Heart right ventricle (tissue), 16 donors: ENCODE measurements around the gene GARNL3. TPM values are rescaled to one million over a fixed set of nuclear protein-coding genes. Genes with fewer than 3 reads are reported as not detected.

Experiments
- ATAC-seq, 8 donors: fragments of 200-7000 bp; cut with Tn5 transposase; one replicate each; pipeline ENCODE4 v1.9.1; 2020; ENCODE audit warnings: mild to moderate bottlenecking in 8 of 8, moderate library complexity in 8 of 8, moderate number of reproducible peaks in 1 of 8
- DNase-seq, 2 donors: peaks; one replicate each; pipeline ENCODE4 v3.0.0-alpha.2; 2020
- H3K27ac ChIP-seq, 10 donors: fragments of 200-600 bp; sonication (generic) in 2 of 10; one replicate each; pipeline versions ENCODE4 v1.5.0 to v1.8.0; 2020 to 2022; ENCODE audit warnings: mild to moderate bottlenecking in 3 of 10
- H3K27me3 ChIP-seq, 7 donors: fragments of 200-600 bp; one replicate each; pipeline ENCODE4 v1.8.0; 2021 to 2022; ENCODE audit warnings: mild to moderate bottlenecking in 2 of 7
- H3K36me3 ChIP-seq, 9 donors: fragments of 200-600 bp; sonication (generic) in 1 of 9; one replicate each; pipeline versions ENCODE4 v1.5.0 to v1.8.0; 2020 to 2022; ENCODE audit warnings: mild to moderate bottlenecking in 2 of 9
- H3K4me1 ChIP-seq, 9 donors: fragments of 200-600 bp; sonication (generic) in 1 of 9; one replicate each; pipeline versions ENCODE4 v1.5.0 to v1.8.0; 2020 to 2022; ENCODE audit warnings: mild to moderate bottlenecking in 4 of 9
- H3K4me3 ChIP-seq, 10 donors: fragments of 200-600 bp; sonication (generic) in 2 of 10; one replicate each; pipeline versions ENCODE4 v1.5.0 to v1.8.0; 2020 to 2022; ENCODE audit warnings: mild to moderate bottlenecking in 7 of 10, moderate library complexity in 2 of 10
- H3K9me3 ChIP-seq, 11 donors: fragments of 200-600 bp in 10 of 11; sonication (generic) in 2 of 11; one replicate each; pipeline versions ENCODE4 v1.5.0 to v1.8.0; 2013 to 2022; ENCODE audit warnings: mild to moderate bottlenecking in 2 of 11, control low read depth in 1 of 11, moderate library complexity in 1 of 11
- WGBS, 2 donors: extraction: QIAGEN DNeasy Blood & Tissue Kit; methylation state at CpG; one replicate each; pipeline ENCODE4 v1.1.7; 2013; ENCODE audit warnings: inconsistent platforms in 1 of 2; 5-methylcytosine and 5-hydroxymethylcytosine counted together
- intact Hi-C, 10 donors: fragments of 100-400 bp; cut with DNase I; formaldehyde crosslinking; loops; one replicate each; pipeline versions ENCODE4 v1.11.1 to v1.14.2; 2022
- polyA plus RNA-seq, 2 donors: library from polyadenylated mRNA; stranded (reverse); fragments of 200-250 nt; gene quantifications; one replicate each; pipeline ENCODE4 v1.2.3, GENCODE V29; 2013
- total RNA-seq, 10 donors: library from RNA; stranded (reverse); fragmentation: NEBNext Ultra II Directional in 3 of 10; extraction: Animal tissue kit (Norgen Biotek cat#: 25700) in 3 of 10; gene quantifications; one replicate each; pipeline versions ENCODE4 v1.2.1 to v1.2.4, GENCODE V29; 2021 to 2023
- TF ChIP-seq, protein P1 (sequence below), 9 donors: fragments of 200-600 bp; sonication (generic) in 2 of 9; IDR thresholded peaks; one replicate each; pipeline versions ENCODE4 v1.5.0 to v1.8.0; 2021 to 2022; ENCODE audit warnings: antibody characterized with exemption in 9 of 9, mild to moderate bottlenecking in 5 of 9, moderate library complexity in 1 of 9
- donor health status: Arrhythmogenic right ventricular cardiomyopathy.
- donor health status: ischemic (EF 13 %, LVEDD 7.1; RV severe dilation, severe dysfunction).
- donor health status: healthy with polysubstance abuse.
- donor health status: DM: no; HTN: yes; CAD: no.
- donor health status: DM: no; HTN: no; CAD: no.
- donor health status: ischemic (EF 25% LVEDD 6.9; RV normal size, moderate dysfunction).
- donor health status: ischemic (EF 25% LVEDD 5.7; RV mildly dilated, moderate dysfunction).
- donor health status: healthy.
- donor health status: DM: yes; HTN: yes; CAD: no.
- donor health status: Ischemic cardiomyopathy.
- donor health status: ischemic (EF 35%, LVEDD 5.7; RV mildly dilated, moderate dysfunction).
- donor health status: nonischemic (EF 11% LVEDD 7.7; RV severe dilation, severe dysfunction).
- donor health status: DM: yes; HTN: yes; CAD: no.
- donor health status: PGD.
- donor health status: ischemic (EF 29% LVEDD 5.4; RV normal size, mild dysfunction).
- donor health status: nonischemic (EF 23%, LVEDD 6.1; RV moderate dilation, normal function).

The GARNL3 gene
- total and polyA plus RNA-seq, 12 donors, result 3.3 to 53.1 (median 28.3) TPM

DNA sequence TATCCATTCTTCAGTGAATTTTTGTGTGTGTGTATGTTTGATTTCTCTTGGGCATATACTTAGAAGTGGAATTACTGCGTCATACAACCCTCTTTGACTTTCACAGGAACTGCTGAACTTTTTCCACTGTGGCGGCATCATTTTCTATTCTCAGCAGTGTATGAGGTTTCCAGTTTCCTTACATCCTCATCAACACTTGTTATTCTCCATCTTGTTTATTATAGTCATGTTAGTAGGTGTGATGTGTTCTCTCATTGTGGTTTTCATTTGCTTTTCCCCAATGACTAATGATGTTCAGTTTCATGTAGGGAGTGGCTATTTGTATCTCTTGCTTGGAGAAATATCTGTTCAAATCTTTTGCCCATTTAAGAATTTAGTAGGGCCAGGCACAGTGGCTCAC is 162.2 kb downstream of the GARNL3 start:
- no peaks in the 10 kb centered on the region for H3K27me3 ChIP-seq
- peaks cover 0 to 51% (median 18%) of the 10 kb centered on the region in 9 donors for H3K36me3 ChIP-seq
- H3K27ac ChIP-seq, result no peak overlapping the region
- H3K9me3 ChIP-seq, result no peaks in the 10 kb centered on the region
- H3K4me1 ChIP-seq, result peaks cover 13 to 48% (median 36%) of the 10 kb centered on the region in 9 donors
- ATAC-seq (no peak), DNase-seq (no peak)
- intact Hi-C loops, result loop anchor here in 2 of 10 donors (10.0 kb wide), 1 partner anchor 202 kb away; no protein-coding TSS in a partner anchor
- WGBS, 2 donors, result 86 to 91% methylated on average over 2 of the region's 2 CpGs
- no peak overlapping the region for H3K4me3 ChIP-seq
- TF ChIP-seq, protein P1, sequence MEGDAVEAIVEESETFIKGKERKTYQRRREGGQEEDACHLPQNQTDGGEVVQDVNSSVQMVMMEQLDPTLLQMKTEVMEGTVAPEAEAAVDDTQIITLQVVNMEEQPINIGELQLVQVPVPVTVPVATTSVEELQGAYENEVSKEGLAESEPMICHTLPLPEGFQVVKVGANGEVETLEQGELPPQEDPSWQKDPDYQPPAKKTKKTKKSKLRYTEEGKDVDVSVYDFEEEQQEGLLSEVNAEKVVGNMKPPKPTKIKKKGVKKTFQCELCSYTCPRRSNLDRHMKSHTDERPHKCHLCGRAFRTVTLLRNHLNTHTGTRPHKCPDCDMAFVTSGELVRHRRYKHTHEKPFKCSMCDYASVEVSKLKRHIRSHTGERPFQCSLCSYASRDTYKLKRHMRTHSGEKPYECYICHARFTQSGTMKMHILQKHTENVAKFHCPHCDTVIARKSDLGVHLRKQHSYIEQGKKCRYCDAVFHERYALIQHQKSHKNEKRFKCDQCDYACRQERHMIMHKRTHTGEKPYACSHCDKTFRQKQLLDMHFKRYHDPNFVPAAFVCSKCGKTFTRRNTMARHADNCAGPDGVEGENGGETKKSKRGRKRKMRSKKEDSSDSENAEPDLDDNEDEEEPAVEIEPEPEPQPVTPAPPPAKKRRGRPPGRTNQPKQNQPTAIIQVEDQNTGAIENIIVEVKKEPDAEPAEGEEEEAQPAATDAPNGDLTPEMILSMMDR (IDR thresholded peaks at IDR 0.05), result no peak

DNA sequence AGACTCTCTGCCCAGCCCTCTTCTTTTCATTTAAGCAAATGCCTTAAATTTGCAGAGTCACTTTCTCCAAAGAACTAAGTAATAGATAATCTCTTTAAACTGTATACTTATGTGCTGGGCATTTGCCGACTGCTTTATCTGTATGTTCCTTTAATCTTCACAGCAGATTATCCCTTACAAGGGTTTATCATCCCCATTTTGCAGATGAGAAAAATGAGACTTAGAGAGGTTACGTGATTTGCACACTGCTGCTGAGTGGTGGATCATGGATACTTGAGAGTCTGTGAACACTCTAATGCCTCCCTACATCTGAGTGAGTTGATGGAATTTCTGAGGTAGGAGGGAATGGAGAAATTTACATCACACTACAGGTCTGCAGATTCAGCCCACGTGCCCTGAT is 163.8 kb downstream of the GARNL3 start:
- H3K36me3 ChIP-seq, result peaks cover 0 to 64% (median 21%) of the 10 kb centered on the region in 9 donors
- DNase-seq, result no peak

DNA sequence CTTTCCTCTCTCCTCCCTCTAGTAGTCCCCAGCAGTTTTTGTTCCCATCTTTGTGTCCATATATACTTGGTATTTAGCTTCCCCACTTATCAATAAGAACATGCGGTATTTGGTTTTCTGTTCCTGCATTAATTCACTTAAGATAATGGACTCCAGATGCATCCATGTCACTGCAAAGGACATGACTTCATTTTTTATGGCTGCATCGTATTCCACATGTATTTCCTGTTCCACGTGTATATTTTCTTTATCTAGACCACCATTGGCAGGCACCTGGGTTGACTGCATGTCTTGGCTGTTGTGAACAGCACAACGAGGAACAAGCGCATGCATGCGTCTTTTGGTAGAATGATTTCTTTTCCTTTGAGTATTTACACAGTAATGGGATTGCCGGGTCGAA is 165.8 kb downstream of the GARNL3 start:
- H3K4me3 ChIP-seq, result no peak overlapping the region
- H3K9me3 ChIP-seq, result no peaks in the 10 kb centered on the region
- no peak for ATAC-seq
- intact Hi-C loops, result no loop called here
- H3K36me3 ChIP-seq, result peaks cover 1 to 84% (median 40%) of the 10 kb centered on the region in 9 donors
- H3K27ac ChIP-seq, result no peak overlapping the region
- no peaks in the 10 kb centered on the region for H3K27me3 ChIP-seq
- peaks cover 2 to 26% (median 10%) of the 10 kb centered on the region in 9 donors for H3K4me1 ChIP-seq
- 94 to 96% methylated on average over 8 of the region's 8 CpGs for WGBS, 2 donors
- TF ChIP-seq, protein P1 (IDR thresholded peaks at IDR 0.05), result no peak
- DNase-seq, result no peak

More for the DNA sequence above, 163.8 kb downstream of the GARNL3 start:
- TF ChIP-seq, protein P1 (IDR thresholded peaks at IDR 0.05), result no peak
- no peak overlapping the region for H3K4me3 ChIP-seq
- peaks cover 7 to 35% (median 21%) of the 10 kb centered on the region in 9 donors for H3K4me1 ChIP-seq
- 85 to 87% methylated on average over 3 of the region's 3 CpGs for WGBS, 2 donors
- no peaks in the 10 kb centered on the region for H3K9me3 ChIP-seq
- no peak for ATAC-seq
- no peak overlapping the region for H3K27ac ChIP-seq
- intact Hi-C loops, result loop anchor here in 2 of 10 donors (1.0 to 10.0 kb wide), 2 partner anchors 25 to 204 kb away; no protein-coding TSS in a partner anchor
- no peaks in the 10 kb centered on the region for H3K27me3 ChIP-seq

DNA sequence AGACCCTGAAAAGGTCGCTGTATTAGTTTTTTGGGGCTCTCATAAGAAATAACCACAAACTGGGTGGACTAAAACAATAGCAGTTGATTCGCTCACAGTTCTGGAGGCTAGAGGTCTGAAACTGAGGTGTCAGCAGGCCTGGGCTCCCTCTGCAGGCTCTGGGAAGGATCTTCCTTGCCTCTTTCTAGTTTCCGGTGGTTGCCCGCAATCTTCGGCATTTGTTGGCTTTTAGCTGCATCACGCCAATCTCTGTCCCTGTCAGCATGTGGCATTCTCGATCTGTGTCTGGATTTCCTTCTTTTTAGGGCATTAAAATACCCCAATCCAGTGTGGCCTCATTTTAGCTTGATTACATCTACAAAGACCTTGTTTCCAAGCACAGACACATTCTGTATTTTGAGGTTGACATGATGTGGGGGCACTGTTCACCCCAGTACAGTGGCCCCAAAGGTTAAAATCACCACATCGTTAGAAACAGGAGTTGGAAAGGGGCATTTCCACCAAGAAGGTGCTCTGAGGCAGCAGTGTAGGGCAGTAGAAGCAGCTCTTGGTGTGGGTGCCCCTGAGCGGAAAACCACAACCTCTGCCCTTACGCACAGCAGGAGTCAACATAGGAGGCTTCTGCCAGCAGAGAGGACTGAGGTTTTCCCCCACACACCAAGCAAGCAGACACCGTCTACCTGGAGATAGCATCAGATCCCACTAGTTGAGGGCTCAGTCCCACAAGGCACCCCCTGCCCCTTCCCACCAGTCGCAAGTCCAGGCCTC is 173.1 kb downstream of the GARNL3 start:
- H3K27ac ChIP-seq, result no peak overlapping the region
- no peak for DNase-seq
- intact Hi-C loops, result loop anchor here in 1 of 10 donors (5.0 kb wide), 1 partner anchor 1090 kb away; no protein-coding TSS in a partner anchor
- no peak for ATAC-seq
- no peaks in the 10 kb centered on the region for H3K9me3 ChIP-seq
- TF ChIP-seq, protein P1 (IDR thresholded peaks at IDR 0.05), result no peak
- H3K4me3 ChIP-seq, result no peak overlapping the region
- WGBS, 2 donors, result 87 to 90% methylated on average over 12 of the region's 12 CpGs
- H3K36me3 ChIP-seq, result peaks cover 10 to 100% (median 87%) of the 10 kb centered on the region in 9 donors
- no peaks in the 10 kb centered on the region for H3K4me1 ChIP-seq
- H3K27me3 ChIP-seq, result no peaks in the 10 kb centered on the region
